ENCODE results near the gene ENPP6.
"Not testable (repeated sequence)": the region's sequence is repeated elsewhere in the genome, so short reads cannot be mapped to it uniquely, and the experiment has no call there.

ENPP6 gene

DNA sequence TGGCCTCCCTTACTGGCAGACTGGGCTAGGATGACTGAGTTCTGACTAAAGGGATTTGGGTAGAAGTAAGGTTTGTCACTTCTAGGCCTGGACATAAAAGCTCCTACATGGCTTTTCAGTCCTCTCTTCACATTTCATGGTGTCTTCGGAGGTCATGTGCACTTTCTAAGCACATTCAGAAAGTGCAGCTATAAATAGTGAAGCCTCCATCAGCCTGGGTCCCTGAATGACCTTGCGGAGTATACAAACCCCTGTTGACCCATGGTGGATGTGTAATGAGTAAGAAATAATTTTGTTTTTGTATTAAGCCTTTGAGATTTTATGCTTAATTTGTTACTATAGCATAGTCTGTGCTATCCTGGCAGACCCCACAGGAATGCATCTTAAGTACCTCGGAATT lies 158.6 kb downstream of the ENPP6 start:
- Mint-ChIP-seq H3K27me3 (peaks cover 19 to 26% of the 10 kb centered on the region in 2 donors), H3K4me1 (ENCODE audit: low read depth in 2 of 2) (no peaks in the 10 kb centered on the region), H3K4me3 (no peak overlapping the region), H3K9me3 (no peaks in the 10 kb centered on the region), H3K36me3 (ENCODE audit: insufficient read depth) (no peaks in the 10 kb centered on the region), H3K27ac (no peak overlapping the region)
- no peak for ATAC-seq (replicated peaks)
- no peak for DNase-seq

GRCh38 chr4:184058026-184058425 lies 159.6 kb downstream of the ENPP6 start:
- Mint-ChIP-seq H3K9me3 (no peaks in the 10 kb centered on the region), H3K36me3 (ENCODE audit: insufficient read depth) (no peaks in the 10 kb centered on the region), H3K27ac (no peak overlapping the region), H3K27me3 (peaks cover 20 to 28% of the 10 kb centered on the region in 2 donors), H3K4me1 (ENCODE audit: low read depth in 2 of 2) (no peaks in the 10 kb centered on the region), H3K4me3 (no peak overlapping the region)
- no peak for DNase-seq
- no peak for ATAC-seq (replicated peaks)

- peaks cover 0 to under 1% of the 10 kb centered on the region in 2 donors for H3K9me3 Mint-ChIP-seq
- no peaks in the 10 kb centered on the region for H3K36me3 Mint-ChIP-seq (ENCODE audit: insufficient read depth)
- DNase-seq: no peak
- peaks cover 29 to 32% of the 10 kb centered on the region in 2 donors for H3K27me3 Mint-ChIP-seq
- H3K27ac Mint-ChIP-seq: no peak overlapping the region
- no peak overlapping the region for H3K4me3 Mint-ChIP-seq
- ATAC-seq (replicated peaks): no peak
- no peaks in the 10 kb centered on the region for H3K4me1 Mint-ChIP-seq (ENCODE audit: low read depth in 2 of 2)
Observed at GRCh38 chr4:184056877-184057276, 160.8 kb downstream of the ENPP6 start.

DNA sequence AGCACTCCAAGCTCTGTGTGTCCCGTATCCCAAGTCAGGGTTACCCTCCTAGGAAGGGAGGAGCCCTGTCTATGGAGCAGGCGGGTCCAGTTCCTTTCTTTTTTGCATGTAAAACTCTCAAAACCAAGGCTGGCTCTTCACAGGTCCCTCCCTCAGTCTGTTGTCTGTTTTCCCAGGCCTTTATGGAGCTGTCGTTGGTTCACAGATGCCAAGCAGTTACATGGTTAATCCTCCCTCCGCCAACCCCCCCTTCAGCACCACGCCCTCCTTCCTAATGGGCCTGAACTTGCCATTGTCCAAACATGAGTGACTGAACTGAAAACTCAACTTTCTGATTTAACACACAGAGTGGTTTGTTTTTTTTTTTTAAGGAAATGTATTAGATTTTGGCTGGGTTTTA lies 164.2 kb downstream of the ENPP6 start:
- ATAC-seq (replicated peaks) (no peak), DNase-seq (no peak)
- Mint-ChIP-seq H3K4me1 (ENCODE audit: low read depth in 2 of 2) (no peaks in the 10 kb centered on the region), H3K27me3 (peaks cover 47 to 56% of the 10 kb centered on the region in 2 donors), H3K36me3 (ENCODE audit: insufficient read depth) (no peaks in the 10 kb centered on the region), H3K27ac (no peak overlapping the region), H3K9me3 (peaks cover 6 to 7% of the 10 kb centered on the region in 2 donors), H3K4me3 (no peak overlapping the region)

- ATAC-seq (replicated peaks) (no peak), DNase-seq (no peak)
- Mint-ChIP-seq H3K27me3 (peaks cover 52 to 56% of the 10 kb centered on the region in 2 donors), H3K36me3 (ENCODE audit: insufficient read depth) (no peaks in the 10 kb centered on the region), H3K4me1 (ENCODE audit: low read depth in 2 of 2) (no peaks in the 10 kb centered on the region), H3K27ac (no peak overlapping the region), H3K4me3 (no peak overlapping the region), H3K9me3 (peaks cover 7 to 8% of the 10 kb centered on the region in 2 donors)
Observed at GRCh38 chr4:184052616-184053015, 165.1 kb downstream of the ENPP6 start.

GRCh38 chr4:184051262-184051661 lies 166.4 kb downstream of the ENPP6 start:
- H3K4me1 Mint-ChIP-seq (ENCODE audit: low read depth in 2 of 2); H3K27ac Mint-ChIP-seq; H3K9me3 Mint-ChIP-seq; H3K36me3 Mint-ChIP-seq (ENCODE audit: insufficient read depth); ATAC-seq (replicated peaks); DNase-seq; H3K4me3 Mint-ChIP-seq: not testable (repeated sequence)
- peaks cover 56 to 66% of the 10 kb centered on the region in 2 donors for H3K27me3 Mint-ChIP-seq

DNA sequence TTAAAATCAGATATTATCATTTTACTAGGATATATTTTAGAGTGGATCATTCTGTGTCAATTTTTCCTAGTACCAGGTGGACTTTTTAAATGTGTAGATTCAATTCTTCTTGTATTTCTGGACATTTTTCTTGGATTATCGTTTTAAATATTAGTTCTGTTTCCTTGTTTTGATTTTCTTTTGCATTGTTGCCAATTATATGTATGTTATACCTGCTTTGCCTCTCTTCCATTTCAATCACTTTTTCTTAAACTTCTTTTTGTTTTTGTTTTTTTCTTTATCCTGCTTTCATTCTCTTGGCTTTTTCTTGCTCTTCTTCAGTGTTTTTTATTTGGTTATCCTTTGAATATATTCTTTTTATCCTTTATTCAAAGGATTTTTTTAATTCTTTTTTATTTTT lies 171.5 kb downstream of the ENPP6 start:
- H3K36me3 Mint-ChIP-seq (ENCODE audit: insufficient read depth): no peaks in the 10 kb centered on the region

GRCh38 chr4:184041156-184041555 lies 176.5 kb downstream of the ENPP6 start:
- Mint-ChIP-seq H3K27ac (no peak overlapping the region), H3K36me3 (ENCODE audit: insufficient read depth) (no peaks in the 10 kb centered on the region), H3K4me3 (no peak overlapping the region), H3K9me3 (no peaks in the 10 kb centered on the region), H3K27me3 (peaks cover 43% of the 10 kb centered on the region in 2 donors), H3K4me1 (ENCODE audit: low read depth in 2 of 2) (peaks cover 0 to 4% of the 10 kb centered on the region in 2 donors)
- DNase-seq (no peak), ATAC-seq (replicated peaks) (no peak)

More for the DNA sequence above, 171.5 kb downstream of the ENPP6 start:
- H3K27ac Mint-ChIP-seq: no peak overlapping the region
- H3K4me1 Mint-ChIP-seq (ENCODE audit: low read depth in 2 of 2): no peaks in the 10 kb centered on the region
- ATAC-seq (replicated peaks) (no peak), DNase-seq (no peak)
- H3K9me3 Mint-ChIP-seq: peaks cover 0 to 5% of the 10 kb centered on the region in 2 donors
- H3K4me3 Mint-ChIP-seq: no peak overlapping the region
- peaks cover 45 to 46% of the 10 kb centered on the region in 2 donors for H3K27me3 Mint-ChIP-seq

DNA sequence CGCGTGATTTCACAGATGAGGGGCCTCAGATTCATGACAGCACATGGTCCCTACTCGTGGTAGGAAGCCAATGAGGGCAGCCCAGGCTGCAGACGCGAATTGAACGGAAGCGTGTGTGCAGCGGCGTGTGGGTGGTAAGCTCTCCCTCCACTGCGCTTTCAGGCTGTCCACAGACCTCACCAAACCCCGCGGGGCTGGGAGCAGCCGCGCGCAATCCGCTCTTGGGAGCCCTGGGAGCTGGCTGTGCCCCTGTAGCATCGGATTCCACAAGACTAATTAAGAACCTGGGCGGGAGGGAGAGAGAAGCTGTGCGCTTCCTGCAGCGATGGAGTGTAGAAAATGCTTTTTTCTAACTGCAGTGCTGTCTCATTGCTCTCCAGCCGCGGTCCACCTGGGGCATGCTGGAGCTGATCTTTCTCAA lies 177.7 kb downstream of the ENPP6 start:
- no peak for DNase-seq
- H3K27me3 Mint-ChIP-seq: peaks cover 48 to 52% of the 10 kb centered on the region in 2 donors

More for the DNA sequence above, 177.7 kb downstream of the ENPP6 start:
- Mint-ChIP-seq H3K4me1 (ENCODE audit: low read depth in 2 of 2) (peaks cover 0 to 4% of the 10 kb centered on the region in 2 donors), H3K27ac (no peak overlapping the region), H3K9me3 (no peaks in the 10 kb centered on the region), H3K4me3 (peak overlapping the region in 1 of 2 donors; percentile 35), H3K36me3 (ENCODE audit: insufficient read depth) (no peaks in the 10 kb centered on the region)
- ATAC-seq (replicated peaks): no peak
